ENCODE results near the gene AGAP6.
"Not testable (repeated sequence)": the region's sequence is repeated elsewhere in the genome, so short reads cannot be mapped to it uniquely, and the experiment has no call there.

AGAP6 gene

GRCh38 chr10:50025627-50026026 lies 37.4 kb downstream of the AGAP6 start:
- no peak for DNase-seq

GRCh38 chr10:50027195-50027594 lies 39.0 kb downstream of the AGAP6 start:
- DNase-seq: no peak

- DNase-seq: no peak
Measured at GRCh38 chr10:50033481-50033880, 45.3 kb downstream of the AGAP6 start.

GRCh38 chr10:50035337-50035736 lies 47.1 kb downstream of the AGAP6 start:
- DNase-seq: not testable (repeated sequence)

GRCh38 chr10:50044941-50045664 lies 56.9 kb downstream of the AGAP6 start:
- no peak for DNase-seq

GRCh38 chr10:50046457-50046856 lies 58.3 kb downstream of the AGAP6 start:
- not testable (repeated sequence) for DNase-seq

- DNase-seq: not testable (repeated sequence)
Measured at GRCh38 chr10:50047594-50047993, 59.4 kb downstream of the AGAP6 start.

GRCh38 chr10:50051995-50052660 lies 63.9 kb downstream of the AGAP6 start:
- DNase-seq: not testable (repeated sequence)

- DNase-seq: not testable (repeated sequence)
Measured at GRCh38 chr10:50052778-50053376, 64.7 kb downstream of the AGAP6 start.

GRCh38 chr10:50055494-50056292 lies 67.5 kb downstream of the AGAP6 start:
- not testable (repeated sequence) for DNase-seq

GRCh38 chr10:50056654-50057053 lies 68.4 kb downstream of the AGAP6 start:
- not testable (repeated sequence) for DNase-seq

GRCh38 chr10:50058727-50059126 lies 70.5 kb downstream of the AGAP6 start:
- DNase-seq: not testable (repeated sequence)

GRCh38 chr10:50059946-50060345 lies 71.7 kb downstream of the AGAP6 start:
- not testable (repeated sequence) for DNase-seq

All from activated CD4-positive, alpha-beta T cell treated with anti-CD3 and anti-CD28 coated beads, Interleukin-2, amount 50 U/mL, for 4 hours (primary cell).